Measurements from ENCODE around the gene ZFAND4. TPM values are rescaled to one million over a fixed set of nuclear protein-coding genes. Genes with fewer than 3 reads are reported as not detected.
"Not testable (repeated sequence)": the region's sequence is repeated elsewhere in the genome, so short reads cannot be mapped to it uniquely, and the experiment has no call there.

Gene ZFAND4
- total and polyA plus RNA-seq, 9 of the 15 experiments (the other 6 are each of a cell fraction or from before 2014, with no cell fraction given): 0.42 to 3.0 (median 1.5) TPM

DNA sequence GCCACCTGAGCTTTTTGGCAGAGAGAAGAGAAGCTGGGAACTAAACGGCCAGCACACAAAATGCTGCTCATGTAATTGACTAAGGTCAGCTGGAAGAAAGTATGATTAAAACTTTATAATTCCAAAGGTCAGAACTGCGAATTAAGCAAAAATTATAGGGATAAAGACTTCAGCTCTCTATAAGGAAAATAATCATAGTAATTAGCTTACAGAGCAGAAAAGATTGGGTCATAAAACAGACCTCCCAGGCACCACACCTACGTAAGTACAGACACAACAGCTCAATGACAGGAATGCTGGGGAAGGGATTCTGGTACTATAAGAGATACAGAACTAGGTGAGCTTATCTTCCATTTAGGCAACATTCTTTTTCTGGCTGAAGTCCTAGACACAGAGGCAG lies 44.5 kb upstream of the ZFAND4 start:
- WGBS (ENCODE audit: insufficient coverage, low coverage, missing lambda C conversion rate): 19% methylated on average over 3 of the region's 3 CpGs
- H3K79me2 ChIP-seq (ENCODE audit: control insufficient read depth, insufficient read depth, low read length); FAIRE-seq; H3K4me2 ChIP-seq (ENCODE audit: insufficient read depth, low read length); BruUV-seq (replicated peaks); H4K20me1 ChIP-seq (replicated peaks; ENCODE audit: control insufficient read depth, insufficient read depth, low read length); H3K27ac ChIP-seq (ENCODE audit: extremely low read depth, low read depth, low read length); H3K9me1 ChIP-seq (ENCODE audit: control insufficient read depth, insufficient read depth, low read length); H3K27me3 ChIP-seq (ENCODE audit: control insufficient read depth in 2 of 2, insufficient read depth in 2 of 2, low read length in 2 of 2); H3K4me3 ChIP-seq; CTCF ChIA-PET (ENCODE audit: low intra/inter-chr PET ratio); H3K4me1 ChIP-seq (replicated peaks in 1 of 2; ENCODE audit: control insufficient read depth in 2 of 2, insufficient read depth in 2 of 2, low read length in 2 of 2); H2AFZ ChIP-seq (ENCODE audit: low read depth, low read length); H3K9me3 ChIP-seq (replicated peaks; ENCODE audit: control insufficient read depth, insufficient read depth, low read depth, low read length); ATAC-seq; POLR2A ChIA-PET; H3K36me3 ChIP-seq (ENCODE audit: control insufficient read depth, insufficient read depth, low read length); intact Hi-C loops (cut with micrococcal nuclease); H3K9ac ChIP-seq (ENCODE audit: insufficient read depth in 1 of 2, low read depth in 2 of 2, low read length in 2 of 2); DNase-seq (ENCODE audit: extremely low read depth in 1 of 4, low spot score in 3 of 4): not testable (repeated sequence)
- TF ChIP-seq MAFG (tag; conservative IDR thresholded peaks at IDR 0.05) (0 out of 2 replicates have a peak, but pooled peaks have one; percentile 6), ZNF316 (IDR thresholded peaks at IDR 0.05) (peak; percentile 20; the same call in 1 of the 2 replicates)
- in situ Hi-C loops (cut with MboI): loop anchor here (10.0 kb wide), 1 partner anchor 52 kb away; no protein-coding TSS in a partner anchor

DNA sequence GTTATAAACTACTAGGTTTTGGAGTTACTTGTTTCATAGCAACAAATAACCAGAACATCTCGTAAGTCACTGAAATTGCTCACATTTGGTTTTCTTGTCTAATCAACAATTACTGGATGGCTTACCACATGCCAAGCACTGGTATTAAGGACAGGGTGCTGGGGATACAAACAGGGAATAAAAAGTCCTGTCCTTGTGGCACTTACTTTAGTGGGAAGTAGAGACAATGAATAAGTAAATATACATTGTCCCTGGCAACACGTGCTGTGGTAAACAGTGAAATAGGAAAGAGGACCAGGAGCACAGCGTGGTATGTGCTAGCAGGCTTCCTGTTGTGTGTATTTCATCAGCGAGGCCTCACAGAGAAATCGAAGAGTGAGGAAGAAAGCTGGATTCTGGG lies 38.7 kb upstream of the ZFAND4 start:
- H3K9me3 ChIP-seq (replicated peaks; ENCODE audit: control insufficient read depth, insufficient read depth, low read depth, low read length); ATAC-seq; FAIRE-seq; H3K4me2 ChIP-seq (ENCODE audit: insufficient read depth, low read length); BruUV-seq (replicated peaks); H3K9ac ChIP-seq (ENCODE audit: insufficient read depth in 1 of 2, low read depth in 2 of 2, low read length in 2 of 2); H3K27ac ChIP-seq (ENCODE audit: extremely low read depth, low read depth, low read length); CTCF ChIA-PET (ENCODE audit: low intra/inter-chr PET ratio); H3K27me3 ChIP-seq (ENCODE audit: control insufficient read depth in 2 of 2, insufficient read depth in 2 of 2, low read length in 2 of 2); H3K4me3 ChIP-seq; H4K20me1 ChIP-seq (replicated peaks; ENCODE audit: control insufficient read depth, insufficient read depth, low read length); DNase-seq (ENCODE audit: extremely low read depth in 1 of 4, low spot score in 3 of 4); H3K36me3 ChIP-seq (ENCODE audit: control insufficient read depth, insufficient read depth, low read length); H3K4me1 ChIP-seq (replicated peaks in 1 of 2; ENCODE audit: control insufficient read depth in 2 of 2, insufficient read depth in 2 of 2, low read length in 2 of 2); H3K9me1 ChIP-seq (ENCODE audit: control insufficient read depth, insufficient read depth, low read length); POLR2A ChIA-PET; intact Hi-C loops (cut with micrococcal nuclease); H3K79me2 ChIP-seq (ENCODE audit: control insufficient read depth, insufficient read depth, low read length): not testable (repeated sequence)
- 47% methylated on average over 2 of the region's 5 CpGs for WGBS (ENCODE audit: insufficient coverage, low coverage, missing lambda C conversion rate)
- in situ Hi-C loops (cut with MboI): loop anchor here (10.0 kb wide), 1 partner anchor 46 kb away; no protein-coding TSS in a partner anchor
- H2AFZ ChIP-seq (ENCODE audit: low read depth, low read length): peak overlapping the region; percentile 40; the same call in 1 of the 2 replicates

DNA sequence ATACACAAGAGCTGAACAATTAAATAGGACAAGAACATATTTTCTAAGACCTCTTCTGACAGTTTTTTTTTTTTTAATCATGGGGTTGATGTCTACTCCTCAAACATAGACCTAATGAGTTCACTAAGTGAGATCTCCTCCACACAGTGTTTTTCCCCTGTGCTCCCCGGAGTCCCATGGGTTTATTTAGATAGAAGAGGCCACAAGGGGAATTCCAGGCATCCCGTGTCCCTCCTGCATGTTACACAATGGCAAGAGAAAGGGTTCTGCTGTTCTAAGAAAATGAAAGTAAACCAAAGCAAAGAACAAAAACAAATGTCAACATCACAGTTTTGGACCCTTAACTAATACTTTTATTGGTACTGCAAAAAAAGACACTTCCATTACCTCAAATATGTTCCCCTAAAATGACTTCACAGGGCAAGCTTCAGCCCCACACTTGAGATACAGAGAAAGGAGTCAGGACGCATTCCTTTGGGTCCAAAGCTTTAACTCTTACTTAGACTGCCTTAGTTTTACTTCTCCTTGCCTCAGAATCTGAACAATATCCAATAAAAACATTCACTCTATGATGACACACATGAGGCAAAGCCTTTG lies 37.7 kb upstream of the ZFAND4 start:
- H3K4me2 ChIP-seq (ENCODE audit: insufficient read depth, low read length); H2AFZ ChIP-seq (ENCODE audit: low read depth, low read length); H3K27ac ChIP-seq (ENCODE audit: extremely low read depth, low read depth, low read length); H3K9me1 ChIP-seq (ENCODE audit: control insufficient read depth, insufficient read depth, low read length); ATAC-seq; H3K9ac ChIP-seq (ENCODE audit: insufficient read depth in 1 of 2, low read depth in 2 of 2, low read length in 2 of 2); H3K9me3 ChIP-seq (replicated peaks; ENCODE audit: control insufficient read depth, insufficient read depth, low read depth, low read length); intact Hi-C loops (cut with micrococcal nuclease); BruUV-seq (replicated peaks); H4K20me1 ChIP-seq (replicated peaks; ENCODE audit: control insufficient read depth, insufficient read depth, low read length); H3K27me3 ChIP-seq (ENCODE audit: control insufficient read depth in 2 of 2, insufficient read depth in 2 of 2, low read length in 2 of 2); DNase-seq (ENCODE audit: extremely low read depth in 1 of 4, low spot score in 3 of 4); FAIRE-seq; H3K36me3 ChIP-seq (ENCODE audit: control insufficient read depth, insufficient read depth, low read length); H3K79me2 ChIP-seq (ENCODE audit: control insufficient read depth, insufficient read depth, low read length); H3K4me1 ChIP-seq (replicated peaks in 1 of 2; ENCODE audit: control insufficient read depth in 2 of 2, insufficient read depth in 2 of 2, low read length in 2 of 2); POLR2A ChIA-PET; CTCF ChIA-PET (ENCODE audit: low intra/inter-chr PET ratio); H3K4me3 ChIP-seq: not testable (repeated sequence)
- in situ Hi-C loops (cut with MboI): loop anchor here (10.0 kb wide), 1 partner anchor 45 kb away; no protein-coding TSS in a partner anchor
- WGBS (ENCODE audit: insufficient coverage, low coverage, missing lambda C conversion rate): 36% methylated on average over 1 of the region's 3 CpGs

DNA sequence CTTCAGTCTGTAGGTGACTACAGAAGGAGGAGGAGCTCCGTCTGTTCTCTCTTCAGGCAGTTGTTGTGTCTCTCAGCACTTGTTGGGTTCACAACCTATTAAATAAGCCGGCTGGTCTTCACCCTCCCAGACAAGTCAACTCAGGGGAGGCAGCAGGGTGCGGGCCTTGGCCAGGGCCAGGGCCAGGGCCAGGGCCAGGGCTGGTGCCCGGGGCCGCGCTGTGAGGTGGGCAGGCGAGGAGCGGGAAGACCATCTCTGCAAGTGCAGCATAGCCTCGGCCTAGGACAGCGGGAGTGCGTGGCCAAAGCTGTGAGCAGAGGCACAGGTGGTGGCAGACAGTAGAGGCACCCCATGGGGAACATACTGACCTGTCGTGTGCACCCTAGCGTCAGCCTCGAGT lies 5.9 kb upstream of the ZFAND4 start:
- WGBS (ENCODE audit: insufficient coverage, low coverage, missing lambda C conversion rate): 55% methylated on average over 5 of the region's 14 CpGs
- BruUV-seq (replicated peaks); intact Hi-C loops (cut with micrococcal nuclease); H3K36me3 ChIP-seq (ENCODE audit: control insufficient read depth, insufficient read depth, low read length); H3K4me2 ChIP-seq (ENCODE audit: insufficient read depth, low read length); H4K20me1 ChIP-seq (replicated peaks; ENCODE audit: control insufficient read depth, insufficient read depth, low read length); H3K9ac ChIP-seq (ENCODE audit: insufficient read depth in 1 of 2, low read depth in 2 of 2, low read length in 2 of 2); POLR2A ChIA-PET; FAIRE-seq; H3K27ac ChIP-seq (ENCODE audit: extremely low read depth, low read depth, low read length); H3K4me1 ChIP-seq (replicated peaks in 1 of 2; ENCODE audit: control insufficient read depth in 2 of 2, insufficient read depth in 2 of 2, low read length in 2 of 2); DNase-seq (ENCODE audit: extremely low read depth in 1 of 4, low spot score in 3 of 4); ATAC-seq; H3K4me3 ChIP-seq; H3K9me1 ChIP-seq (ENCODE audit: control insufficient read depth, insufficient read depth, low read length); H3K79me2 ChIP-seq (ENCODE audit: control insufficient read depth, insufficient read depth, low read length); H2AFZ ChIP-seq (ENCODE audit: low read depth, low read length); in situ Hi-C loops (cut with MboI); CTCF ChIA-PET (ENCODE audit: low intra/inter-chr PET ratio); H3K9me3 ChIP-seq (replicated peaks; ENCODE audit: control insufficient read depth, insufficient read depth, low read depth, low read length); H3K27me3 ChIP-seq (ENCODE audit: control insufficient read depth in 2 of 2, insufficient read depth in 2 of 2, low read length in 2 of 2): not testable (repeated sequence)
